HG03457 (cell line): ENCODE measurements around the gene AFF1.
"Not testable (repeated sequence)": the region's sequence is repeated elsewhere in the genome, so short reads cannot be mapped to it uniquely, and the experiment has no call there.

Source experiments
- ATAC-seq: cut with Tn5 transposase; IDR thresholded peaks from one replicate; pipeline ENCODE4 v1.9.1; 2021; ENCODE audit warnings: moderate number of reproducible peaks; ENCODE audit not compliant: unreplicated experiment

AFF1 gene

DNA sequence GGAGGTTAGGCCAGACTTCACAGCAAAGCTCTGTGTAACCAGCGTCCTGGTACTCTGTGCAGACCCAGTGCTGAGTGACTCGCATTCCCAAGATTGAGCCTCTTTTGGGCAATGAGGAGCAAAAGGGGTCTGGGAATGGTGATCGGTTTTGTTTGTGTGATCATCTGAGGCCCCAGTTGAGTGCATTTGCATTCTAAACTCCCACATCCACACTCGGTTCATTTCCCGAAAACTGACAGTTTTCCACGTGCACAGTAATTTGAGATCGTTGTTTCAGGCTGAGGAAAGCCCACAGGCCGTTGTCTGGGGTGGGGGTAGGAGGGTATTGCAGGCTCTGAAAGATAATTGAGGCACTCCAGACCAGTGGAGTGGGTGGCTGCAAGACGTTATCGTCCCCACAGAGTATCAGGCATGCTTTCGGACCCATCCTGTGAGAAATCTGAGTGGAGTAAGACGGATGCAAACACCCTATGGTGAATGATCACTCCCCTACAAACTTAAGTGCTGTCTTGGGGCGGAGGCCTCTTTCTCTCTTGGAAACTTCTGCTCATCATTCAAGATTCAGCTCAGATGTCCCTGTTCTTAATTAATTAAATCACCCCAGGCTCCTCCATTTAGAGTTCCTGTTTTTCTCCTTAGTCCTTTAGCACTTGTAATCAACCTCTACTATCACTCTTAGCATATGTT, 96.1 kb downstream of the AFF1 start:
- ATAC-seq = no peak

DNA sequence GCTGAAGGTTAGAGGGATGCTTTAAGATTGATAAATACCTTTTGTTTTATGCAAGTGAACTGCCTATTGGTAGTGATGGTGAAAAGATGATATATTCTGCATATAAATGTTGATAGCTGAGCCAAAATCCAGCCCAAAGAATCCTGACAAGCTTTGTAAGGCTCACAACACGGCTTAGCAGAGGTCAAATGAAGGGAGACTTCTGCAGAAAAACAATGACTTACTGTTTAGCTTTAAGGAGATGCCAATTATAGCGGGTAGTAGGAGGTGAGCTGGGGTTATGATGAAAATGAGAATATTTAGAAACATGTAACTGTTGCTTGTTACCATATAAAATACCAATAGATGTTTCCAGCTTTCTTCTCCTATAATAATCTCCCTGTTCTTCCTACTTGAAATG, 97.1 kb downstream of the AFF1 start:
- no peak for ATAC-seq

GRCh38 chr4:87032884-87033533, 98.2 kb downstream of the AFF1 start:
- no peak for ATAC-seq

- no peak for ATAC-seq
These were observed 99.1 kb downstream of the AFF1 start for GRCh38 chr4:87033902-87034301.

- ATAC-seq = no peak
These were observed 99.7 kb downstream of the AFF1 start for GRCh38 chr4:87034527-87034926.

GRCh38 chr4:87035881-87036509, 101.2 kb downstream of the AFF1 start:
- ATAC-seq = no peak

GRCh38 chr4:87036713-87037112, 101.9 kb downstream of the AFF1 start:
- no peak for ATAC-seq

DNA sequence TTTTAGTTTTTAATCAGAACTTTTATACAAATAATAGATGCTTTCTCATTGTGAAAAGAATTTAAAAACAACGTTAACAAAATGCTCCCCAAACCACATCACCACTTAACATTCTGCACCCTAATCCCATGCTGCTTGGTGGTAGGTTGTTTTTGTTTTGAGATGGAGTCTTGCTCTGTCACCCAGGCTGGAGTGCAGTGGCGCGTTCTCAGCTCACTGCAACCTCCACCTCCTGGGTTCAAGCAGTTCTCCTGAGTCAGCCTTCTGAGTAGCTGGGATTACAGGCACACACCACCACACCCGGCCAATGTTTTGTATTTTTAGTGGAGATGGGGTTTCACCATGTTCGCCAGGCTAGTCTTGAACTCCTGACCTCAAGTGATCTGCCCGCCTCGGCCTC, 102.4 kb downstream of the AFF1 start:
- ATAC-seq = not testable (repeated sequence)

DNA sequence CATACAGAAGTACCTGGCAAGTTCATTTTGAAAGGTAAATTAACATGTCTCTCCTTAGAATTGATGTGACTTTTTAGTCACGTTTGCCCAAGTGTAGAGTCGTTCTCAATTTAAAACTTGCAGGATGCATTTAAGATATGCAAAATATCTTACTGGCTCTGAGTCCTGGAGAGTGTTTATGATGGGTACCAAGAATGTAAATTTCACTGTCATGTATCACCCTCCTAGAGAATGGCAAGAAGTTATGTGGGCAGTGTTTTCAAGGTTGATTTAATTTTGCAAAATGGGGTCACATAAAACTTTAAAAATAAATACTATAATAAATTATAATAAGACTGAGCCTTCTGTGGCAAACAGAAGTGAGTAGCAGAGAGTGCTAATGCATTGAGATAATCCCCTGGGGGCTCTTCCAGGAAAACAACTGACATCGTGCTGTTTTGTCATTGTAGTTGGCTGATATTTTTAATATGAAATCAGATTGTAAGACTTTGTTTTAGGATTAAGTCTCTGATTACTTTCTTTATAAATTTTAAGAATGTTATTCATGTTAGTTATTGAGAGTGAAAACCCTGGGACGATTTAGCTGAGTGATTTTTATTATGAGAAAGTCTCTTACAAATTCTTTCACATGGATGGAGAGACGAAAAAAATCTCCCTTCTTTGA, 103.0 kb downstream of the AFF1 start:
- no peak for ATAC-seq

DNA sequence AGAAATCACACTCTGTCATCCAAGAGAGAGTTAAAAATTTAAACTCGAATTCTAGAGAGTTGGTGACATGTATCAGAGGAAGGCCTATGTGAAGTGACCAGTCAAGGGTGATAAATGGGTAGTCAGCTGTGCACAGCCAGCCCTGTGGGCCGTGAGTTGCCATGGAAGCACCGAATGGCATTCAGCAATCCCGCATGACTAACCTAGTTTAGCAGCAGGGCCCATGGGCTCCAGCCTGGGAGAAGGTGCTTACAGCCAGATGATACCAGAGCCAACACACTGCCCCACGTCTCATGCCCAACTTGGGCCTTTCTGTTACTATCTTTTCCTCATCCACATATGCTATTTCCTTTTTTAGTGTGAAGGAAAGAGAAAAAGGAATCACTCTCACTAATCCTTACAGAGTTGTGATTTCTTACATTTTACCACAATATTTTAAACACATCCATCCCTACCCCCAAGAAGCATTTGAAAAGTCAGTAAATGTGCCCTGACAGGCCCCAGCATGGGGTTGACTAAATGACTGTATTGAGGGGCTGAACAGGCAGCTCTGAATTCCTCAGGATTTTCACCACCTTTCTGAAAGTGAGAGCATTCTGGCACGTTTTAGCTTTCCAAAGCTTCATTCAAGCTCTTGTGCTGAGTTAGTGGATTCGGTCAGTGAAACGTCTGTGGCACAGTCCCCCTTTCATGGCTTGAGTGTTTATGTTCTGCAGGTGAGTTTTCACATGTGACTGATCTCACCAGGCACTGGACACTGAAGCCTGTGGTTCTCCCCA, 104.2 kb downstream of the AFF1 start:
- no peak for ATAC-seq

- ATAC-seq = no peak
These were observed 106.3 kb downstream of the AFF1 start for GRCh38 chr4:87041141-87041540.

DNA sequence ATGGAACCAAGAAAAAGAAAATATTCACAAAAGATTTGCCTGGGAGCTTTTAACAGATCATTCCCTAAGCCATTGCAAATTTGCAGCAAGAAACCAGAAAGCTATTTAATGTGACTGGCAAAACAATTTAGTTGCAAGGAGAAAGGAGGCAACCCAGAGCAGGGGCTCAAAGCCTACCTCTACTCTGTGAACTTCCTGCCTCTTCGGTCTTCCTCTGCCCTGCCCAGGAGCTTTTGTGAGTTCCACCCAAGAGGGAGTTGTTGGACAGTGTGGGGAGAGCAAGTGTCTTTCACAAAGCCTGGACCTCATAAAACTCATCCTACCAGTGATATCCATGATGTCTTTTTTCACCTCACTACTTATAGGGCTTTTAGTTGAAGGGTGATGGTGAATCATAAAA, 107.4 kb downstream of the AFF1 start:
- no peak for ATAC-seq

DNA sequence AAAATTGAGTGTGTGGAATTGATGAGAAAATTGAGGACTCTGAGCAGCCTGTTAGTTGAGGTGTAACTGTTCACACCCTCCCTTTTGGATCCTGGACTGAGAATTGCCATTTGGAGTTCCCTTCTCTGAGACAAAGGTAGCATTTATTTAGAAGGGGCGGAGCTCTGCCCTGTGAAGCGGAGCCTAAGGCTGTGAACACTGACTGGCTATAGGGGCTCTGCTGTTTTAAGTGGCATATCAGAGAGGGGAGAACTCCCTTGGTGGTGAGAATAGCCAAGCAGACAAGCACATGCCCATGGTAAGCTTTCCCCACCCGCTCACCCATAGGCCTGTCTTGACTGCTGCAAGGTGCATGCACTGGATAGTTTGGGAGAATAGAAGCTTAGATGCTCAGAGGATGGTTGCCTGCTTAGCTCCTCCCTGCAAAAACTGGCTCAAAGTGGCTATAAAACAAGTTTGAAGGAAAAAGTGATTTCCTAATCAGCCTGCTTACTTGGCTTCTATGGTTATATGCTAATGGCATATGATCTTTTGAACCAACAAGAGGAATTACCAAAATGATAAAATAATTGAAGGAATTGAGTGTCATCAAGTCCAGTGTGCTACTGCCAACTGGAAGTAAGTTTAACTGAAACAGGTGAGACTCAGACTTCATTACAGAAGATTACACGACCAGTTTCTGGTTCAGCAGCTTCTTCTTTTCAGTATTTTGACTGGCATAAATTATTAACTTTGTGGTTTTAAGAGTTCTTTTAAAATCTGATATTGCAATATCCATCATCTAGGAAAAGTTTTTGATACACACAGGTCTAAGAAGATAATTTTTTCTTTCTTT, 108.4 kb downstream of the AFF1 start:
- ATAC-seq = no peak

DNA sequence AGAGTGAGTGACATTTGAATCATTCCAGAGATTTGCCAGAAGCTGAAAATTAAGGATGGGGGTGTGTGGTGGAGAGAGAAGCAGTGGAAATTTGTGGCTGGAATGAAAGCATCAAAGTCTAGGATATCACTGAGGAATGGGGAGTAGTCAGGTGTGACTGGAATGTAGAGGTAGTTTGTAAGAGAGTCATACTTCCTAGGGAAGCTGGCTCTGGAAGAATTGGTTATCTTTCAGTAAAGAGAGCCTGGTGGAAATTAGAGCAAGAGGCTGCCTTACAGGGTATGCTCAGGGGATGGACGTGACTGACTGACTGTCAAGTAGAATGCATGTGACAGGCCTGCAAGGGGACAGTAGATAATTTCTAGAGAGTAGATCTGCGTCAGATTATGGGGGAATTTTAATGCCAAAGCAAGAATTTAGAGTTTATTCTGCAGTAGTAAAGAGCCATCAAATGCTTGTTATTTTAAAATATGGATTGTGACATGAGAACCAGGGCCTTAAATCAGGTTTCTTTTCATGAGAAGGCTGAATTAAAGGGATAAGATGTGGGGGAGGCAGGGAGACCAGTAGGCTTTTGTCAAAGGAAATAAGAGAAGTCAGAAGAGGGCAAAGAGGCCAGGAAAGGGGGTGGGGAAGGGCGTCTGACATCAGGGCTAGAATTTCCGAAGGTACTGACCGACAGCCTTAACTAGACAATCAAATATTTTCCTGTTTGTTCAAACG, 109.9 kb downstream of the AFF1 start:
- ATAC-seq = no peak

GRCh38 chr4:87045234-87045558, 110.4 kb downstream of the AFF1 start:
- no peak for ATAC-seq

DNA sequence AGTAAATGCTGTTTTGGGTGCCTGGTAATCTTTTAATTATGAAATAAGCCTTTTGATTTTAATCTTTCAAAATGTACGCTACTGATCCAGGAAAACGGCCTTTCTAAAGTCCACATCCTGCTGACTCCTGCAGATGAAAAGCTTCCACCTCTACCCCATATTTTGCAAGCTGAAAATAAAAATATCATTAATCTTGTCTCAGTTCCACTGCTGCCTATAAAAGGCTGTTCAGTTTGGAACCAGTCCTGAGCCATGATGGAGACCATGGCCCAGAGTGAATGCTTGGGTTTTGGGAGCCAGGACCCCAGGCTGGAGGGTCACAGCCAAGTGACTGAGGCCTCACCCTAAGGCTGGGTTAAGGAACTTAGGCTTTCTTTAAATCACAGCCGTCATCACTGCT, 110.8 kb downstream of the AFF1 start:
- no peak for ATAC-seq

DNA sequence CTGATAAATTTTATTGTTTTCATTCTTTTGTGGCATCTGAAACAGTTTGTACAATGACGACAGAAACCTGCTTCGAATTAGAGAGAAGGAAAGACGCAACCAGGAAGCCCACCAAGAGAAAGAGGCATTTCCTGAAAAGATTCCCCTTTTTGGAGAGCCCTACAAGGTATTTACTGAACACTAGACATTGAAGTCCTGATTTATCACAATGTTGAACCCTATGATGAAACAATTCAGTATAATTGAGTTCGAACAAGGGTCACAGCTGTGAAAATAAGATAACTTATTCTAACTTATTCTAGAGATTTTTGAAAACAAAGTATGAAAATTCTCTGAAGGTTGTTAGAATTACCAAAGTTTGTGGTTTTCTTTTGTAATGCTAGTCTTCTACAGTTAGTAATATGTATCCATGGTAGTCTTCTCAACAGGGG, 111.3 kb downstream of the AFF1 start:
- no peak for ATAC-seq

DNA sequence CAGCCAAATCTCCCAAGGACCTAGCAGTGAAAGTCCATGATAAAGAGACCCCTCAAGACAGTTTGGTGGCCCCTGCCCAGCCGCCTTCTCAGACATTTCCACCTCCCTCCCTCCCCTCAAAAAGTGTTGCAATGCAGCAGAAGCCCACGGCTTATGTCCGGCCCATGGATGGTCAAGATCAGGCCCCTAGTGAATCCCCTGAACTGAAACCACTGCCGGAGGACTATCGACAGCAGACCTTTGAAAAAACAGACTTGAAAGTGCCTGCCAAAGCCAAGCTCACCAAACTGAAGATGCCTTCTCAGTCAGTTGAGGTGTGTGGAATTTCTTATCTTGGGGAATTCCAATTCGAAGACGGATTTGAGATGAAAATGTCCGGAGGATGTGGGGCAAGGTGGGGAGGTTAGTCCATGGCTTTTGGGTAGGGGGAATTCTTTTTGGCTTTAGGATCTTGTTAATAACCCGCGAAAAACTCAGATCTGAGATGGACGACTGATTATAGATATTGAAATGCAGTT, 112.5 kb downstream of the AFF1 start:
- ATAC-seq = no peak

- no peak for ATAC-seq
These were observed 114.7 kb downstream of the AFF1 start for GRCh38 chr4:87049508-87049907.
